AG04450 (cell line): Measurements from ENCODE around the gene SORCS3. TPM values are rescaled to one million over a fixed set of nuclear protein-coding genes. Genes with fewer than 3 reads are reported as not detected.
"Not testable (repeated sequence)": the region's sequence is repeated elsewhere in the genome, so short reads cannot be mapped to it uniquely, and the experiment has no call there.

Source experiments
- CTCF ChIA-PET: fragments of 300-600, 350-600 bp; formaldehyde crosslinking; extraction: SDS; loops from one replicate; lab custom pipeline; 2022; ENCODE audit warnings: antibody characterized with exemption, inconsistent platforms; lab: Charles Lee
- POLR2A ChIA-PET: fragments of 350-600 bp; formaldehyde crosslinking; extraction: SDS; loops from one replicate; lab custom pipeline; 2021; ENCODE audit warnings: antibody characterized with exemption, inconsistent platforms; lab: Yijun Ruan, JAX
- DNase-seq: peaks from one replicate; pipeline ENCODE4 v3.0.0-alpha.2; 2011; ENCODE audit warnings: low read depth, low spot score
- H3K27ac ChIP-seq: one replicate; pipeline ENCODE4 v1.5.1; 2012; ENCODE audit warnings: low read depth, low read length, control low read depth
- H3K27me3 ChIP-seq: one replicate; pipeline ENCODE4 v1.6.0; 2012; ENCODE audit warnings: low read length; ENCODE audit not compliant: control insufficient read depth, insufficient read depth
- H3K4me3 ChIP-seq: 2 replicates; pipeline ENCODE4 v1.5.1; 2011; ENCODE audit warnings: mild to moderate bottlenecking, low read depth, low read length, control low read depth
- H3K9me3 ChIP-seq: 2 replicates; pipeline ENCODE4 v1.5.1; 2012; ENCODE audit warnings: low read length; ENCODE audit not compliant: control insufficient read depth, insufficient read depth
- polyA plus RNA-seq: library from polyadenylated mRNA; depleted of rRNA; stranded (reverse); fragments of >200 nt; gene quantifications from 2 replicates; pipeline ENCODE4 v1.2.3, GENCODE V29; 2011
- TF ChIP-seq, protein P1 (sequence below): IDR thresholded peaks from 2 replicates; pipeline ENCODE4 v1.5.1; 2011; ENCODE audit warnings: low read depth, low read length, control low read depth, inconsistent platforms

The SORCS3 gene
- polyA plus RNA-seq, 1 experiment: not detected

DNA sequence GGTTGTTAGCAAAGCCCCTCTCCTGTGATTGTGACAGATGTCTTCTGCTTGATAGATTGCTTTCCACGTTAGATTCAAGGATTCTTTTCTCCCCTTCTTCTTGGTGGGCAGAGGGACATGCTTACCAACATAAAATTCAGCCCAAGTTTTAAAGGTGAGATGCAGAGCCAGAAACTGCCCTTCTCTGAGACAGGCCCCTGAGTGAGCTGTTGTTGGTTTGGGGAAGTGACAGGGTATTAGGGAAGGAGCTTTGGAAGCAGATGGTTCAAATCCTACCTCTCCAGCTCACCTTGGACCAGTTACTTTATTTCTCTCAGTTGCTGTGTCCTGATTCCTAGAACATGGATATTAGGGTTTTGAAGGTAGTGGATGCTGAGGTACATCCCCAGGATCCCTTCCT is 53.0 kb downstream of the SORCS3 start:
- H3K27me3 ChIP-seq: no peaks in the 10 kb centered on the region
- no peak for DNase-seq
- CTCF ChIA-PET: no interaction called here
- H3K4me3 ChIP-seq: no peak overlapping the region
- no peak overlapping the region for H3K27ac ChIP-seq
- H3K9me3 ChIP-seq: no peaks in the 10 kb centered on the region
- TF ChIP-seq, protein P1, sequence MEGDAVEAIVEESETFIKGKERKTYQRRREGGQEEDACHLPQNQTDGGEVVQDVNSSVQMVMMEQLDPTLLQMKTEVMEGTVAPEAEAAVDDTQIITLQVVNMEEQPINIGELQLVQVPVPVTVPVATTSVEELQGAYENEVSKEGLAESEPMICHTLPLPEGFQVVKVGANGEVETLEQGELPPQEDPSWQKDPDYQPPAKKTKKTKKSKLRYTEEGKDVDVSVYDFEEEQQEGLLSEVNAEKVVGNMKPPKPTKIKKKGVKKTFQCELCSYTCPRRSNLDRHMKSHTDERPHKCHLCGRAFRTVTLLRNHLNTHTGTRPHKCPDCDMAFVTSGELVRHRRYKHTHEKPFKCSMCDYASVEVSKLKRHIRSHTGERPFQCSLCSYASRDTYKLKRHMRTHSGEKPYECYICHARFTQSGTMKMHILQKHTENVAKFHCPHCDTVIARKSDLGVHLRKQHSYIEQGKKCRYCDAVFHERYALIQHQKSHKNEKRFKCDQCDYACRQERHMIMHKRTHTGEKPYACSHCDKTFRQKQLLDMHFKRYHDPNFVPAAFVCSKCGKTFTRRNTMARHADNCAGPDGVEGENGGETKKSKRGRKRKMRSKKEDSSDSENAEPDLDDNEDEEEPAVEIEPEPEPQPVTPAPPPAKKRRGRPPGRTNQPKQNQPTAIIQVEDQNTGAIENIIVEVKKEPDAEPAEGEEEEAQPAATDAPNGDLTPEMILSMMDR: no peak
- POLR2A ChIA-PET: no interaction called here

DNA sequence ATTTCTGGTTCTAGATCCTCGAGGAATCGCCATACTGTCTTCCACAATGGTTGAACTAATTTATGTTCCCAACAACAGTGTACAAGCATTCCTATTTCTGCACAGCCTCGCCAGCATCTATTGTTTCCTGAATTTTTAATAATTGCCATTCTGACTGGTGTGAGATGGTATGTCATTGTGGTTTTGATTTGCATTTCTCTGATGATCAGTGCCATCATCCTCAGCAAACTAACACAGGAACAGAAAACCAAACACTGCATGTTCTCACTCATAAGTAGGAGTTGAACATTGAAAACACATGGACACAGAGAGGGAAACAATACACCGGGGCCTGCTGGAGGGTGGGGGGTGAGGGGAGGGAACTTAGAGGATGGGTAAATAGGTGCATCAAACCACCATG is 62.2 kb downstream of the SORCS3 start:
- H3K9me3 ChIP-seq, H3K27me3 ChIP-seq, DNase-seq, POLR2A ChIA-PET, H3K4me3 ChIP-seq, CTCF ChIA-PET, H3K27ac ChIP-seq: not testable (repeated sequence)

DNA sequence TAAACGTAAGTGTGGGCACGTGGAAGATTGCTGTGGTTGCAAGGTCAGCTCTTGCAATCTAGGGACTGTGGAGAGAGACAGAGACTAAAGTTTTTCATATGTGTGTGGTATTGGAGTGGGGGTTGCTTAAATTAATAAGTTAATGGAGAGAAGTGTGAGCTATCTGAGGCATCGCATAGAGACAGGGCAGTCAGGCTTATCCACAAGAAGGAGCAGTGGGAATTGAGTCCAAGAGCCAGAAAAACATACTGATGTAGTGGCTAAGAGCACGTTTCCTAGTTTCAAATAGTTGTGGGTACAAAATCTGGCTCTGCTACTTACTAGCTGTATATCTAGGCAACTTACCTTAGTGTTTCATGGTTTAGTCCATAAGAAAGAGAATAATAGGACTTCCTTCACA is 65.8 kb downstream of the SORCS3 start:
- ChIA-PET CTCF (no interaction called here), POLR2A (no interaction called here)
- DNase-seq: no peak

DNA sequence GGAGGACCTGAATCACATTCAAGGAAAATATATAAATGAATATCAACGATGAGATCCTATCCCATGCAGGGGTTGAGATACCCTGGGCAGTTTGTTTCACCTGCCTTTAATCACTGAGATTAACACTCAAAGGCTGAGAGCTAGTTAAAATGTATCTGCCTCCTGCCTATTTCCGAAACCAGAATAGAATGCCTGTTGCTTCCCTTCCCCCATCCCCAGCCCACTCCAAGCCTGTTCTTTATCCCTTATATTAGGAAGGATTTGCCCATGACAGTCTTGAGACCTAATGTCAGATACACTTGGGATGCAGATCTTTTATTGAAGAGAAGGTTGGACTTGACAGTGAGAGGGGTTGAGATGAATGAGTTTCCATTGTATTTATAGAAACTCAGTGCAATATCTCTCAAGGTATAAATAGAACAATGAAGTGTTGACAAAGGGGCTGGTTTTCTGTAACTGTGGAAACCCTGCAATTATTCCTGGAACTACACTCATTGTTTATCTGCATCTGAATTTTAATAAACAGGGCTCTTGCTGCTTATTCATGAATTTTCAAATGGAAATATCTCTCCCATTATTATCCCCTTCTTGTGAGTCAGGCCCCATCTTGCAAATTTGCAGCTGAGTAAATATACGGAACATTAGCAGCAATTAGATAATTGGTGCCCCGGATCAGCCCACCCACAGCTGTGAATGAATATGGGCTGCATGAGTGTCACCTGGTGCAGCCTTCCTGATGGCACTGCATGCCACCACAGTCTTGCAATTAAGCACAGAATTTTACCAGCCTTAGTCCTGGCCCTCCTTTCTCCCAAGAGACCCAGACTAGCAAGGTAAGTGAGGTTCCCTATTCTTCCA is 66.7 kb downstream of the SORCS3 start:
- ChIA-PET POLR2A (no interaction called here), CTCF (no interaction called here)
- H3K4me3 ChIP-seq: no peak overlapping the region
- H3K27me3 ChIP-seq: no peaks in the 10 kb centered on the region
- no peak for DNase-seq
- TF ChIP-seq, protein P1: no peak
- H3K9me3 ChIP-seq: no peaks in the 10 kb centered on the region
- no peak overlapping the region for H3K27ac ChIP-seq

More for the DNA sequence above, 65.8 kb downstream of the SORCS3 start:
- H3K9me3 ChIP-seq: no peaks in the 10 kb centered on the region; the same call in 1 of the 2 replicates
- no peaks in the 10 kb centered on the region for H3K27me3 ChIP-seq
- H3K27ac ChIP-seq: no peak overlapping the region
- TF ChIP-seq, protein P1: no peak
- H3K4me3 ChIP-seq: no peak overlapping the region

DNA sequence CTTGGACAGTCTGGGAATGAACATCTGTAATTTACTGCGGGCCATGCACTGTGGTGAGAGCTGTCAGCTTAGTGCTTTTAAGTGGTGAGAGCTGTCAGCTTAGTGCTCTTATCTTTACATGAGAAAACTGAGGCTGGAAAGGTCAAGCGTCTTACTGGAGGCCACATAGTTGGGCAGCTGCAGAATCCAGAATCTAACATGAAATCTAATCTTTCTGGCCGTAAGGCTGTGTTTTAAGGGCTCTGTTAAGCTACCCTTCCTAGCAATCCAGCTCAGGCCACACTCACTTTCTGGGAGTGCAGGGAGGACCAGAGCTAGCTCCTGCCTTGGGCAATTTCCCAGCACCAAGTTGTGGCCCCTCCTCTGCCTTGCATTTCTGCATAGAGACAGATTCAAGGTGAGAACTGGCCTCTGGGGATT is 70.2 kb downstream of the SORCS3 start:
- TF ChIP-seq, protein P1: no peak

DNA sequence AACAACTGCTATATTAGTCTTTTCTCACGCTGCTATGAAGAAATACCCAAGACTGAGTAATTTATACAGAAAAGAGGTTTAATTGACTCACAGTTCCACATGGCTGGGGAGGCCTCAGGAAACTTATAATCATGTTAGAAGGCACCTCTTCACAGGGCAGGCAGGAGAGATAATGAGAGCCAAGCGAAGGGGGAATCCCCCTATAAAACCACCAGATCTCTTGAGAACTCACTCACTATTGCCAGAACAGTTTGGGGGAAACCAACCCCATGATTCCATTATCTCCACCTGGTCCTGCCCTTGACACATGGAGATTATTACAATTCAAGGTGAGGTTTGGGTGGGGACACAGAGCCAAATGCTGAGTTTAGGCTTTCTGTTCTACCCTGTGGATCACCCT is 89.5 kb downstream of the SORCS3 start:
- H3K4me3 ChIP-seq, H3K9me3 ChIP-seq, H3K27ac ChIP-seq, DNase-seq, H3K27me3 ChIP-seq, POLR2A ChIA-PET, CTCF ChIA-PET: not testable (repeated sequence)

More for the DNA sequence above, 70.2 kb downstream of the SORCS3 start:
- DNase-seq: no peak
- Histone ChIP-seq H3K9me3 (no peaks in the 10 kb centered on the region), H3K27me3 (no peaks in the 10 kb centered on the region), H3K4me3 (no peak overlapping the region), H3K27ac (no peak overlapping the region)
- CTCF ChIA-PET: no interaction called here
- POLR2A ChIA-PET: no interaction called here
